ENCODE measurements around the gene LDLRAD4.

The LDLRAD4 gene

GRCh38 chr18:13265008-13265910 lies 46.7 kb downstream of the LDLRAD4 start:
- TF ChIP-seq CTCF (IDR thresholded peaks at IDR 0.05; ENCODE audit: unreplicated experiment in 3 of 3): no peak
- H3K9me3 Mint-ChIP-seq: no peaks in the 10 kb centered on the region
- peaks cover 75% of the 10 kb centered on the region for H3K4me1 Mint-ChIP-seq
- H3K4me3 Mint-ChIP-seq: no peak overlapping the region
- H3K27ac Mint-ChIP-seq: peak overlapping the region in 2 of 3 experiments; percentile 60 to 91
- no peaks in the 10 kb centered on the region for H3K27me3 Mint-ChIP-seq (ENCODE audit: low read depth)
- H3K36me3 Mint-ChIP-seq (ENCODE audit: low read depth): no peaks in the 10 kb centered on the region

GRCh38 chr18:13265911-13266217 lies 47.3 kb downstream of the LDLRAD4 start:
- no peaks in the 10 kb centered on the region for H3K27me3 Mint-ChIP-seq (ENCODE audit: low read depth)
- TF ChIP-seq CTCF (IDR thresholded peaks at IDR 0.05; ENCODE audit: unreplicated experiment in 3 of 3): no peak
- no peaks in the 10 kb centered on the region for H3K36me3 Mint-ChIP-seq (ENCODE audit: low read depth)
- H3K4me3 Mint-ChIP-seq: no peak overlapping the region
- peak overlapping the region in 1 of 3 experiments; percentile 26 for H3K27ac Mint-ChIP-seq
- peaks cover 75% of the 10 kb centered on the region for H3K4me1 Mint-ChIP-seq
- H3K9me3 Mint-ChIP-seq: no peaks in the 10 kb centered on the region

GRCh38 chr18:13266218-13267100 lies 47.9 kb downstream of the LDLRAD4 start:
- no peaks in the 10 kb centered on the region for H3K9me3 Mint-ChIP-seq
- H3K4me1 Mint-ChIP-seq: peaks cover 70% of the 10 kb centered on the region
- no peaks in the 10 kb centered on the region for H3K36me3 Mint-ChIP-seq (ENCODE audit: low read depth)
- TF ChIP-seq CTCF (IDR thresholded peaks at IDR 0.05; ENCODE audit: unreplicated experiment in 3 of 3): no peak
- no peak overlapping the region for H3K4me3 Mint-ChIP-seq
- H3K27ac Mint-ChIP-seq: peak overlapping the region; percentile 27 to 99 (median 97)
- H3K27me3 Mint-ChIP-seq (ENCODE audit: low read depth): no peaks in the 10 kb centered on the region

- no peak for TF ChIP-seq CTCF (IDR thresholded peaks at IDR 0.05; ENCODE audit: unreplicated experiment in 3 of 3)
- H3K9me3 Mint-ChIP-seq: no peaks in the 10 kb centered on the region
- no peaks in the 10 kb centered on the region for H3K27me3 Mint-ChIP-seq (ENCODE audit: low read depth)
- peak overlapping the region; percentile 27 to 99 (median 97) for H3K27ac Mint-ChIP-seq
- H3K36me3 Mint-ChIP-seq (ENCODE audit: low read depth): no peaks in the 10 kb centered on the region
- peak overlapping the region in 1 of 3 experiments; percentile 5 for H3K4me3 Mint-ChIP-seq
- H3K4me1 Mint-ChIP-seq: peaks cover 64% of the 10 kb centered on the region
Observed at GRCh38 chr18:13267431-13267873, 48.9 kb downstream of the LDLRAD4 start.

- peaks cover 64% of the 10 kb centered on the region for H3K4me1 Mint-ChIP-seq
- peak overlapping the region in 2 of 3 experiments; percentile 8 to 55 for H3K4me3 Mint-ChIP-seq
- peak overlapping the region; percentile 75 to 99 (median 97) for H3K27ac Mint-ChIP-seq
Observed at GRCh38 chr18:13268158-13269012, 49.8 kb downstream of the LDLRAD4 start.

More at GRCh38 chr18:13268158-13269012, 49.8 kb downstream of the LDLRAD4 start:
- Mint-ChIP-seq H3K36me3 (ENCODE audit: low read depth) (no peaks in the 10 kb centered on the region), H3K27me3 (ENCODE audit: low read depth) (no peaks in the 10 kb centered on the region), H3K9me3 (no peaks in the 10 kb centered on the region)
- no peak for TF ChIP-seq CTCF (IDR thresholded peaks at IDR 0.05; ENCODE audit: unreplicated experiment in 3 of 3)

Data from nephron (organoid).